ENCODE results near the gene PRAMEF1.
"Not testable (repeated sequence)": the region's sequence is repeated elsewhere in the genome, so short reads cannot be mapped to it uniquely, and the experiment has no call there.

PRAMEF1 gene

GRCh38 chr1:12791097-12791496, at the start of gene PRAMEF1:
Gene PRAMEF1 (plus strand): TSS chr1:12791397. CDS start chr1:12793228, 1,831 bp downstream.
- DNase-seq, result not testable (repeated sequence)

- DNase-seq, result no peak
Observed at GRCh38 chr1:12741946-12742345, 49.3 kb upstream of the PRAMEF1 start.

DNA sequence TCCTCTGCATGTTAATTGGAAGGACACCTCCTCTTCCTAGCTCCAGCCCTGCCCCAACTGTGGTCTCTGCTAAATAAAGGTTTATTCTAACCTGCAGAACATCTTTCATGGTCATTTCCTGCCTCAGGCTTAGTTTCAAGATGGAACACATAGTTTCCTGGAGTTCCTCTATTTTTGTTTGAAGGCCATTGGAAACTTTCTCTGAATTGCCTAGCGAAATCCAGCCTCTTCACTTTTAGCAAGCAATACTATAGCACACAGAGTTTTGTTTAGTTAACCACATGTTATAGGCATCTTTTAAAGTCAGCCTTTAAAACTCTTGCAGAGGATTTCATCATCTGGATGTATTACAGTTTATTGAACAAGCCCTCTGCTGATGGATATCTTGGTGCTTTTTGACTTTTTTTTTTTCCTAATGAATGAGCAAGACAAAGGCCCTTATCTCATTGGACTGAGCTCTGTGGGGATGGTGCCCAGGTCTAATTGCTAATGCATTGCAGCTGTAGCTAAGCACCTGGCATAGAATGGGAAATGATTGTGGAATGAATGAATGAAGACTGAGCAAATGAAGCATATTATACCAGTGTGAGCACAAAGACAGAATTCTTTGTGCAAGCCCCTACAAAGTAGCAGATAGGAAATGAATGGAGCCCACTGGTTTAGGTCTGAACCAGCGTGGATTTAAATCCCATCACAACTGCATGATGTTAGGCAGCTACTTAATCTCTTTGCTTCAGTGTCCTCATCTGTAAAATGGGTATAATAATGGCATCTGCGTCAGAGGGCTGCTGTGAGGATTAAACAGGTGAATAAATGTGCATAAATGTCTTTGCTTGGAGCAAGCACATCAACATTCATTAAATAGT, 45.8 kb upstream of the PRAMEF1 start:
- DNase-seq, result peak; percentile 18

- peak; percentile 25 for DNase-seq
Observed at GRCh38 chr1:12745992-12746323, 45.2 kb upstream of the PRAMEF1 start, which contains the start of gene CFAP107. Gene CFAP107 (plus strand): TSS chr1:12746200. CDS start chr1:12746431, 231 bp downstream.

GRCh38 chr1:12748778-12749355, 42.3 kb upstream of the PRAMEF1 start:
- no peak for DNase-seq

DNA sequence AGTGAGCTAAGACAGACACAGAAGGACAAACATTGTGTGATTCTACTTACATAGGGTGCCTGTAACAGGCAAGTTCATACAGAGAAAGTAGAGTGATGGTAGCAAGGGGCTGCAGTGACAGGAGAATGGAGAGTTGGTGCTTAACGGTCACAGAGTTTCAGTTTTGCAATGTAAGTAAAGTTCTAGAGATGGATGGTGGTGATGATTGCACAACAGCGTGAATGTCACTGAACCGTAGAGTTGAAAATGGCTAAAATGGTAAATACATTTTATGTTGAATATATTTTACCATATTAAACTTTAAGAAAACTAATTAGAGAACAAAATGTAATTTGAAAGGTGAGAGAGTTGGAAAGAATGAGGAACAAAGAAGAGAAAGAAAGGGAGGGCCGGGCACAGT, 36.5 kb upstream of the PRAMEF1 start:
- peak; percentile 49 for DNase-seq

- DNase-seq, result no peak
Observed at GRCh38 chr1:12756273-12756672, 34.9 kb upstream of the PRAMEF1 start.

GRCh38 chr1:12756768-12757413, 34.3 kb upstream of the PRAMEF1 start:
- no peak for DNase-seq

GRCh38 chr1:12757836-12758235, 33.4 kb upstream of the PRAMEF1 start:
- DNase-seq, result no peak

DNA sequence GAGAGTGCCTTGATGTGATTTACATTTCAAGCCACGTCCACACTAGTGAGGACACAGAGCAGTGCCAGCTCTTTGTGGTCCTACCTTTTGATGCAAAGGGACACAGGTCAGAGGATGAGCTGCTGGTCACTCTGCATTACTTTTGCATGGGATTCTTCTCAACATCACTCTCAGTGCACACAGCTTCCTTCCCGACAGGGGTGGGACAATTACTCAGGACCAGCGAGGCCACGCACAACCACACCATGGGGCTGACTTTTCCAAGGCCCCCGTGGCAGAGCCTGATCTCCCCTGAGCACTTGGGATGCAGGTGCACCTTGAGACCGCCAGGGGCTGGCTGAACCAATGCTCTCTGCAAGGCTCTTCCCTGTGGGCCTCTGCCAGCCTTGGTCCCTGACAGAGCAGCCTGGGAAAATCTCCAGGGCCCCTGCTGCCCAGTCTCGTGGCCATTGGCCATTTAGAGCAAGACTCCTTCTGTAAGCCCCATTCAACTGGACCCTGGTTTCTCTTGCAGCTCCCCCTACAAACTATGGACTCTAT, 30.9 kb upstream of the PRAMEF1 start:
- no peak for DNase-seq

- no peak for DNase-seq
Observed at GRCh38 chr1:12761781-12762180, 29.4 kb upstream of the PRAMEF1 start.

GRCh38 chr1:12762766-12763165, 28.4 kb upstream of the PRAMEF1 start:
- no peak for DNase-seq

DNA sequence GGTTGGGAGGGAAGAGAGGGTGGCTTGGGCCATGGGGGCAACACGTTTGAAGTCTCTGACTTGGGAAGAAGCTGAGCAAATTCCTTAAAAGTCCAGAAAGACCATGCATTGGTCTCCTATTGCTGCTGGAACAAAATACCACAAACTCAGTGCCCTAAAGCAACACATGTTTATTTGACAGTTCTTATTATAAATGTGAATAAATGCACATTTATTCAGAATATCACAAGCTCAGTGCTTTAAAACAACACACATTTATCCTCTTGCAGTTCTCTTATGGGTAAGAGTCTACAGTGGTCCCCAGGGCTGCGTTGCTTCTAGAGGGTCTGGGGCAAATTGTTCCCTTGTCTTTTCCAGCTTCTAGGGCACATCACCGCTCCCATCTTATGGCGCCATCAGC, 27.7 kb upstream of the PRAMEF1 start:
- DNase-seq, result no peak

- no peak for DNase-seq
Observed at GRCh38 chr1:12764016-12764415, 27.2 kb upstream of the PRAMEF1 start.

GRCh38 chr1:12769031-12769430, 22.2 kb upstream of the PRAMEF1 start:
- DNase-seq, result no peak

- no peak for DNase-seq
Observed at GRCh38 chr1:12769976-12770505, 21.2 kb upstream of the PRAMEF1 start.

DNA sequence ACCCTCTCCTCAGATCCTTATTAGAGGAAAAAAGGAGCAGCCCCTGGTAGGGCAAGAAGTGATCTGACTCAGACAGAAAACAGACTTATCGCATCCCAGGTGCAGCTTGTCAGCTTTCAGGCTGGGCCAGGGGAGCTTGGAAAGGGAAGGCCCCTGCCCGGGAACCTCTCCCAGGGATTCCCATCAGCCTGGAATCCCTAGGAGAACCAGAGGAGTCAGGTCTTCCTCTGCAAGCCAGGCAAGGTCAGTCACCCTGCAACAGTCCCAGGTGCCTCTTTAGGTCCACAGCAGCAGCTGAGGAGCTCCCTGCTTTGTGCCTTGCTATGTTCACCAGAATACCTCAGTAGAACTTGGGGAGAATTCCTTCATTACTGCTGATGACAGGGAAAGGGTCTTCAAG, 20.6 kb upstream of the PRAMEF1 start:
- no peak for DNase-seq

GRCh38 chr1:12771186-12771585, 20.0 kb upstream of the PRAMEF1 start:
- DNase-seq, result no peak

- no peak for DNase-seq
Observed at GRCh38 chr1:12772520-12772919, 18.7 kb upstream of the PRAMEF1 start.

GRCh38 chr1:12773438-12773837, 17.8 kb upstream of the PRAMEF1 start, which contains the start of gene PRAMEF12:
Gene PRAMEF12 (plus strand): TSS chr1:12773738. CDS start chr1:12774868, 1,130 bp downstream.
- no peak for DNase-seq

DNA sequence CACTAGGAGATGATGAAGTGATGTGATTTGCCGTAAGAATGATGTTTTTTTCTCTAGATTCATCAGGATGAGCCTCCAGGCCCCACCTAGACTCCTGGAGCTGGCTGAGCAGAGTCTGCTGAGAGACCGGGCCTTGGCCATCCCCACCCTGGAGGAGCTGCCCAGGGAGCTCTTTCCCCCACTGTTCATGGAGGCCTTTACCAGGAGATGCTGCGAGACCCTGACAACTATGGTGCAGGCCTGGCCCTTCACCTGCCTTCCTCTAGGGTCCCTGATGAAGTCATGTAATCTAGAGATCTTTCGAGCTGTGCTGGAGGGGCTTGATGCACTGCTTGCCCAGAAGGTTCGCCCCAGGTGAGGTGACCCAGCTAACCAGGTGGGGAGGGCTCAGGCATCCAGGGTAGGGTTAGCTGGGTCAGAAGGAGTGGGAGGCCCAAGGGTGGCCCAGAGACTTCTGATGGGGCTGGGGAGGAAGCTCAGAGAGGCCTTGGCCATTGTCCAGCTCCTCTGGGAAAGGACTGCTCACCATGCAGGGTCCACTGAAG, 16.3 kb upstream of the PRAMEF1 start:
- no peak for DNase-seq

GRCh38 chr1:12775443-12775842, 15.8 kb upstream of the PRAMEF1 start:
- no peak for DNase-seq
